OCI-LY7 (cell line): ENCODE results near the gene PRR16. TPM values are rescaled to one million over a fixed set of nuclear protein-coding genes. Genes with fewer than 3 reads are reported as not detected.

Source experiments
- BruUV-seq: library from RNA; stranded (reverse); fragments of 400-500 nt; replicated peaks from 2 replicates; lab custom pipeline; 2021; lab: Mats Ljungman, UMichigan
- CTCF ChIA-PET: fragments of 300-600 bp; sonication (Branson Sonifier 250); formaldehyde crosslinking; loops from one replicate; lab custom pipeline; 2022; ENCODE audit warnings: antibody characterized with exemption; ENCODE audit not compliant: unreplicated experiment; lab: Charles Lee
- POLR2A ChIA-PET: fragments of 300-600 bp; sonication (Branson Sonifier 250); formaldehyde crosslinking; loops from one replicate; lab custom pipeline; 2022; ENCODE audit warnings: antibody characterized with exemption; lab: Charles Lee
- DNase-seq: peaks from one replicate; pipeline ENCODE4 v3.0.0-alpha.2; 2015; ENCODE audit warnings: low spot score
- H2AFZ ChIP-seq: fragments of 200-600 bp; sonication (generic), shearing (Covaris generic); 2 replicates; pipeline ENCODE4 v1.6.1; 2014; ENCODE audit warnings: mild to moderate bottlenecking, antibody characterized with exemption, low read length, moderate library complexity
- H3K27ac ChIP-seq: fragments of 200-600 bp; sonication (generic); 2 replicates; pipeline ENCODE4 v1.5.1; 2014; ENCODE audit warnings: mixed run types, low read depth, mild to moderate bottlenecking, moderate library complexity, low read length, inconsistent platforms; ENCODE audit not compliant: poor library complexity, severe bottlenecking
- H3K36me3 ChIP-seq: fragments of 200-600 bp; sonication (generic); 2 replicates; pipeline ENCODE4 v1.6.1; 2014; ENCODE audit warnings: mild to moderate bottlenecking, antibody characterized with exemption, low read length, moderate library complexity, mixed read lengths; ENCODE audit not compliant: insufficient read depth
- H3K4me1 ChIP-seq: fragments of 200-600 bp; sonication (generic); 2 replicates; pipeline ENCODE4 v1.5.1; 2014; ENCODE audit warnings: mild to moderate bottlenecking, low read length; ENCODE audit not compliant: insufficient read depth, poor library complexity, severe bottlenecking
- H3K4me2 ChIP-seq: fragments of 200-600 bp; sonication (generic); 2 replicates; pipeline ENCODE4 v1.6.1; 2014; ENCODE audit warnings: mild to moderate bottlenecking, low read length
- H3K4me3 ChIP-seq: fragments of 200-600 bp; sonication (generic); 2 replicates; pipeline ENCODE4 v1.5.1; 2014; ENCODE audit warnings: mild to moderate bottlenecking, low read depth, low read length; ENCODE audit not compliant: poor library complexity, severe bottlenecking
- H3K79me2 ChIP-seq: fragments of 200-600 bp; sonication (generic); 2 replicates; pipeline ENCODE4 v1.6.1; 2016; ENCODE audit warnings: low read depth, mild to moderate bottlenecking, low read length, moderate library complexity, mixed read lengths; ENCODE audit not compliant: insufficient read depth
- H3K9me2 ChIP-seq: fragments of 200-600 bp; sonication (generic); 2 replicates; pipeline ENCODE4 v1.6.1; 2016; ENCODE audit warnings: mild to moderate bottlenecking, low read length, mixed read lengths; ENCODE audit not compliant: insufficient read depth
- H3K9me3 ChIP-seq: fragments of 200-600 bp; sonication (generic); 2 replicates; pipeline ENCODE4 v1.6.1; 2014; ENCODE audit warnings: mild to moderate bottlenecking, mixed run types, low read length, mixed read lengths
- H4K20me1 ChIP-seq: fragments of 200-600 bp; sonication (generic); 2 replicates; pipeline ENCODE4 v1.6.1; 2014; ENCODE audit warnings: mild to moderate bottlenecking, antibody characterized with exemption, low read length, moderate library complexity, mixed read lengths; ENCODE audit not compliant: insufficient read depth
- CTCF ChIP-seq: fragments of 200-600 bp; sonication (generic); conservative IDR thresholded peaks from 2 replicates; pipeline ENCODE4 v1.5.1; 2014; ENCODE audit warnings: mild to moderate bottlenecking, antibody characterized with exemption, low read length, moderate library complexity, mixed read lengths
- EZH2phosphoT487 ChIP-seq: fragments of 200-600 bp; sonication (generic); IDR thresholded peaks from 2 replicates; pipeline ENCODE4 v1.6.1; 2018; ENCODE audit warnings: low read depth, borderline replicate concordance, mild to moderate bottlenecking, mixed run types, antibody characterized with exemption, low read length, moderate library complexity, mixed read lengths
- intact Hi-C: fragments of 100-400 bp; cut with micrococcal nuclease; formaldehyde crosslinking; loops from one replicate; pipeline ENCODE4 v1.10.0; 2022; ENCODE audit not compliant: unreplicated experiment
- total RNA-seq, 2 experiments: library from RNA; depleted of rRNA in 1 of 2; stranded (reverse); fragments of >200 nt in 1 of 2; shearing (Covaris generic) in 1 of 2; gene quantifications; 2 replicates each; pipeline ENCODE4 v1.2.3, GENCODE V29; 2014 to 2022

The PRR16 gene
- total RNA-seq, 2 experiments from 2014 or later, result not detected

DNA sequence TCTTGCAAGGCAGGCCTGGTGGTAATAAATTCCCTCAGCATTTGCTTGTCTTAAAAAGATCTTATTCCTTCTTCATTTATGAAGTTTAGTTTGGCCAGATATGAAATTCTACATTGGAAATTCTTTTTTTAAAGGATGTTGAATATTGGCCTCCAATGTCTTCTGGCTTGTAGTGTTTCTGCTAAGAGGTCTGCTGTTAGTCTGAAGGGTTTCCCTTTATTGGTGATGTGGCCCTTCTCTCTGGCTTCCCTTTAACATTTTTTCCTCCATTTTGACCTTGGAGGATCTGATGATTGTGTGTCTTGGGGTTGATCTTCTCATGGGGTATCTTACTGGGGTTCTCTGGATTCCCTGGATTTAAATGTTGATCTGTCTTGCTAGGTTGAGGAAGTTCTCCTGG is 33.5 kb upstream of the PRR16 start:
- H3K4me1 ChIP-seq, result no peaks in the 10 kb centered on the region
- H3K27ac ChIP-seq, result no peak overlapping the region
- H3K9me3 ChIP-seq, result no peaks in the 10 kb centered on the region
- H2AFZ ChIP-seq, result no peak overlapping the region
- H3K36me3 ChIP-seq, result no peaks in the 10 kb centered on the region
- DNase-seq, result no peak
- ChIA-PET CTCF (no interaction called here), POLR2A (no interaction called here)
- H4K20me1 ChIP-seq, result no peaks in the 10 kb centered on the region
- intact Hi-C loops, result no loop called here
- 0 out of 2 replicates have a peak, but pooled peaks cover 3% of the 10 kb centered on the region for H3K9me2 ChIP-seq
- BruUV-seq, result no TSS peak
- TF ChIP-seq CTCF, result no peak
- TF ChIP-seq EZH2phosphoT487, result no peak
- H3K4me3 ChIP-seq, result no peak overlapping the region
- H3K4me2 ChIP-seq, result no peak overlapping the region
- H3K79me2 ChIP-seq, result no peaks in the 10 kb centered on the region

DNA sequence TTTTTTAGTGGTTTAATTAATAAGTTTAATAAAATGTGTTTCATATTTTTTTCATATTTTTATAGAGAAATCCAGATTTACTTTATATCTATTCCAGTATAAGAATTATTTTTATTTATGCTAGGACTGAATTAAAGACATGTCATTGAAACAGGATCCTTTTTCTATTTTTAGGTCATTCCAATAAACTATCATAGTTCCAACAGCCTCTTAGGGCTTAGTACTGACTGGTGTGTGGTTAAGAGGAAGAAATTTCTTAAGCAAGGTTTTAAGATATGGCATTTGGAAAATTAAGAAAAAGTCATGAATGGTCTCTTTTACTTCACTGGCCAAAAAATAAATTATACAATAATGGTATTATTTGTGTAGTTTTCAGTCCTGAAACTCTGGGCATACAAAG is 31.2 kb upstream of the PRR16 start:
- CTCF ChIA-PET, result no interaction called here

More for the DNA sequence above, 31.2 kb upstream of the PRR16 start:
- intact Hi-C loops, result no loop called here
- Histone ChIP-seq H3K27ac (no peak overlapping the region), H3K36me3 (no peaks in the 10 kb centered on the region), H3K9me2 (0 out of 2 replicates have a peak, but pooled peaks cover 2% of the 10 kb centered on the region), H3K79me2 (no peaks in the 10 kb centered on the region), H3K9me3 (no peaks in the 10 kb centered on the region), H2AFZ (no peak overlapping the region), H3K4me2 (no peak overlapping the region), H3K4me1 (no peaks in the 10 kb centered on the region), H3K4me3 (no peak overlapping the region), H4K20me1 (no peaks in the 10 kb centered on the region)
- BruUV-seq, result no TSS peak
- no peak for DNase-seq
- POLR2A ChIA-PET, result no interaction called here
- TF ChIP-seq EZH2phosphoT487 (no peak), CTCF (no peak)
